Breast epithelium (tissue), 4 donors: Measurements from ENCODE around the gene PNMT. TPM values are rescaled to one million over a fixed set of nuclear protein-coding genes. Genes with fewer than 3 reads are reported as not detected.
A peak's percentile ranks its signal among the peaks of the same experiment; 100 is the strongest.

Source experiments
- DNase-seq, 2 donors: peaks; one replicate each; pipeline ENCODE4 v3.0.0-alpha.2; 2019; ENCODE audit warnings: low spot score in 2 of 2
- H3K27ac ChIP-seq, 2 donors: fragments of 200-600 bp; sonication (generic) in 1 of 2; one replicate each; pipeline ENCODE4 v1.5.1; 2016 to 2019; ENCODE audit warnings: mild to moderate bottlenecking in 1 of 2
- H3K27me3 ChIP-seq, 2 donors: fragments of 200-600 bp; sonication (generic) in 1 of 2; one replicate each; pipeline versions ENCODE4 v1.5.1 to v1.6.0; 2017 to 2019; ENCODE audit warnings: control low read depth in 1 of 2, mild to moderate bottlenecking in 1 of 2
- H3K36me3 ChIP-seq: fragments of 200-600 bp; one replicate; pipeline ENCODE4 v1.5.1; 2019
- H3K4me1 ChIP-seq, 2 donors: fragments of 200-600 bp; sonication (generic); one replicate each; pipeline ENCODE4 v1.5.1; 2016 to 2019; ENCODE audit warnings: control low read depth in 1 of 2
- H3K4me3 ChIP-seq, 3 donors: fragments of 200-600 bp; sonication (generic); 1 replicate in 2 of 3; 2 replicates in 1 of 3; pipeline ENCODE4 v1.5.1; 2016 to 2019; ENCODE audit warnings: mild to moderate bottlenecking in 3 of 3, moderate library complexity in 2 of 3
- H3K9me3 ChIP-seq, 2 donors: fragments of 200-600 bp; sonication (generic) in 1 of 2; one replicate each; pipeline ENCODE4 v1.5.1; 2016 to 2019; ENCODE audit warnings: control low read depth in 1 of 2
- CTCF ChIP-seq, 3 donors: fragments of 450-650 bp; IDR thresholded peaks; one replicate each; pipeline ENCODE4 v1.5.1; 2016 to 2017; ENCODE audit warnings: antibody characterized with exemption in 3 of 3, mild to moderate bottlenecking in 3 of 3, moderate library complexity in 3 of 3
- POLR2A ChIP-seq: fragments of 450-650 bp; IDR thresholded peaks from one replicate; pipeline ENCODE4 v1.6.1; 2016; ENCODE audit warnings: antibody characterized with exemption, mild to moderate bottlenecking, moderate library complexity
- POLR2AphosphoS5 ChIP-seq, 3 donors: sonication (generic); formaldehyde crosslinking; IDR thresholded peaks; one replicate each; pipeline ENCODE4 v1.6.1; 2017; ENCODE audit warnings: antibody characterized with exemption in 3 of 3
- intact Hi-C: fragments of 100-400 bp; cut with DNase I; formaldehyde crosslinking; loops from one replicate; pipeline ENCODE4 v1.15.1; 2023; ENCODE audit warnings: low total_unique reads
- total RNA-seq, 3 donors: library from RNA; depleted of rRNA; stranded (reverse); fragments of >200 nt; gene quantifications; one replicate each; pipeline ENCODE4 v1.1.0, GENCODE V29; 2016

Gene PNMT
- total RNA-seq, 3 donors from 2014 or later = 1.6 to 9.5 (median 5.1) TPM

GRCh38 chr17:39687101-39687545, 18.9 kb downstream of the PNMT start:
- Histone ChIP-seq H3K27ac (peak overlapping the region; percentile 90 to 93), H3K4me1 (peaks cover 6 to 10% of the 10 kb centered on the region in 2 donors), H3K27me3 (no peaks in the 10 kb centered on the region), H3K4me3 (peak overlapping the region; percentile 60 to 76 (median 60)), H3K36me3 (no peaks in the 10 kb centered on the region), H3K9me3 (no peaks in the 10 kb centered on the region)
- intact Hi-C loops = no loop called here
- DNase-seq = no peak
- no peak for TF ChIP-seq POLR2A
- TF ChIP-seq CTCF (IDR thresholded peaks at IDR 0.05) = no peak
- TF ChIP-seq POLR2AphosphoS5 (IDR thresholded peaks at IDR 0.05) = no peak

- Histone ChIP-seq H3K27me3 (no peaks in the 10 kb centered on the region), H3K27ac (peak within 1 kb of the TSS; percentile 90 to 93), H3K9me3 (no peaks in the 10 kb centered on the region), H3K4me1 (peaks cover 6 to 10% of the 10 kb centered on the region in 2 donors), H3K4me3 (peak within 1 kb of the TSS; percentile 60 to 76 (median 60)), H3K36me3 (no peaks in the 10 kb centered on the region)
- intact Hi-C loops = no loop called here
- TF ChIP-seq CTCF (IDR thresholded peaks at IDR 0.05) (no peak), POLR2A (peak; percentile 40), POLR2AphosphoS5 (IDR thresholded peaks at IDR 0.05) (peak; percentile 55 to 80 (median 65))
- peak; percentile 78 to 81 for DNase-seq
Measured at GRCh38 chr17:39687546-39688474, 19.6 kb downstream of the PNMT start, which contains the start of gene PGAP3. TSS of gene PGAP3 (minus strand) at chr17:39688057. CDS start at chr17:39688014, 43 bp downstream.

- DNase-seq = no peak
- H3K27ac ChIP-seq = peak overlapping the region; percentile 90 to 93
- H3K4me1 ChIP-seq = peaks cover 6 to 10% of the 10 kb centered on the region in 2 donors
- H3K4me3 ChIP-seq = peak overlapping the region; percentile 60 to 76 (median 60)
- TF ChIP-seq POLR2A (no peak), POLR2AphosphoS5 (IDR thresholded peaks at IDR 0.05) (no peak)
- H3K27me3 ChIP-seq = no peaks in the 10 kb centered on the region
- H3K36me3 ChIP-seq = no peaks in the 10 kb centered on the region
- H3K9me3 ChIP-seq = no peaks in the 10 kb centered on the region
- intact Hi-C loops = no loop called here
Measured at GRCh38 chr17:39688475-39688835, 20.2 kb downstream of the PNMT start.

- peaks cover 6 to 10% of the 10 kb centered on the region in 2 donors for H3K4me1 ChIP-seq
- intact Hi-C loops = no loop called here
- no peak overlapping the region for H3K27ac ChIP-seq
- TF ChIP-seq POLR2AphosphoS5 (IDR thresholded peaks at IDR 0.05) (no peak), POLR2A (no peak), CTCF (IDR thresholded peaks at IDR 0.05) (no peak)
- peak overlapping the region in 1 of 3 donors; percentile 76 for H3K4me3 ChIP-seq
- no peak for DNase-seq
- H3K36me3 ChIP-seq = no peaks in the 10 kb centered on the region
- no peaks in the 10 kb centered on the region for H3K9me3 ChIP-seq
- H3K27me3 ChIP-seq = no peaks in the 10 kb centered on the region
Measured at GRCh38 chr17:39688945-39689344, 20.7 kb downstream of the PNMT start.

- no peaks in the 10 kb centered on the region for H3K36me3 ChIP-seq
- no peaks in the 10 kb centered on the region for H3K27me3 ChIP-seq
- DNase-seq = no peak
- H3K9me3 ChIP-seq = no peaks in the 10 kb centered on the region
- intact Hi-C loops = no loop called here
- no peak overlapping the region for H3K4me3 ChIP-seq
- TF ChIP-seq POLR2A (no peak), CTCF (IDR thresholded peaks at IDR 0.05) (no peak), POLR2AphosphoS5 (IDR thresholded peaks at IDR 0.05) (no peak)
- H3K27ac ChIP-seq = no peak overlapping the region
- H3K4me1 ChIP-seq = no peaks in the 10 kb centered on the region
Measured at GRCh38 chr17:39694593-39694992, 26.3 kb downstream of the PNMT start.
